Activated naive CD8-positive, alpha-beta T cell treated with anti-CD3 and anti-CD28 coated beads for 36 hours (primary cell): Measurements from ENCODE around the gene SSBP2. TPM values are rescaled to one million over a fixed set of nuclear protein-coding genes. Genes with fewer than 3 reads are reported as not detected.

Experiments used
- DNase-seq: peaks from one replicate; pipeline ENCODE4 v3.0.0; 2021
- H3K27ac Mint-ChIP-seq: one replicate; pipeline ENCODE4 v1.8.0; 2022; ENCODE audit warnings: mild to moderate bottlenecking, moderate library complexity, mixed read lengths
- H3K27me3 Mint-ChIP-seq: one replicate; pipeline ENCODE4 v1.8.0; 2022; ENCODE audit warnings: mild to moderate bottlenecking, mixed read lengths
- H3K36me3 Mint-ChIP-seq: one replicate; pipeline ENCODE4 v1.8.0; 2021; ENCODE audit warnings: mild to moderate bottlenecking, mixed read lengths
- H3K4me1 Mint-ChIP-seq: one replicate; pipeline ENCODE4 v1.8.0; 2021; ENCODE audit warnings: mixed read lengths
- H3K4me3 Mint-ChIP-seq: one replicate; pipeline ENCODE4 v1.8.0; 2022; ENCODE audit warnings: mild to moderate bottlenecking, moderate library complexity, mixed read lengths
- H3K9me3 Mint-ChIP-seq: one replicate; pipeline ENCODE4 v1.8.0; 2022; ENCODE audit warnings: mixed read lengths
- total RNA-seq, 2 experiments: library from RNA; stranded (reverse); gene quantifications; one replicate each; pipeline ENCODE4 v1.2.3, GENCODE V29; 2021

SSBP2 gene
- total RNA-seq, 2 experiments from 2014 or later: 8.3 to 8.9 TPM

- H3K27ac Mint-ChIP-seq: no peak overlapping the region
- no peak for DNase-seq
- H3K4me1 Mint-ChIP-seq: peaks cover 21% of the 10 kb centered on the region
- H3K4me3 Mint-ChIP-seq: no peak overlapping the region
- H3K27me3 Mint-ChIP-seq: no peaks in the 10 kb centered on the region
- peaks cover 4% of the 10 kb centered on the region for H3K36me3 Mint-ChIP-seq
- peaks cover 3% of the 10 kb centered on the region for H3K9me3 Mint-ChIP-seq
These were observed 25.4 kb upstream of the SSBP2 start for GRCh38 chr5:81776258-81776657.

- peaks cover 4% of the 10 kb centered on the region for H3K36me3 Mint-ChIP-seq
- no peak overlapping the region for H3K4me3 Mint-ChIP-seq
- no peak overlapping the region for H3K27ac Mint-ChIP-seq
- H3K27me3 Mint-ChIP-seq: no peaks in the 10 kb centered on the region
- peaks cover 3% of the 10 kb centered on the region for H3K9me3 Mint-ChIP-seq
- no peak for DNase-seq
- peaks cover 15% of the 10 kb centered on the region for H3K4me1 Mint-ChIP-seq
These were observed 23.5 kb upstream of the SSBP2 start for GRCh38 chr5:81774374-81774773.

DNA sequence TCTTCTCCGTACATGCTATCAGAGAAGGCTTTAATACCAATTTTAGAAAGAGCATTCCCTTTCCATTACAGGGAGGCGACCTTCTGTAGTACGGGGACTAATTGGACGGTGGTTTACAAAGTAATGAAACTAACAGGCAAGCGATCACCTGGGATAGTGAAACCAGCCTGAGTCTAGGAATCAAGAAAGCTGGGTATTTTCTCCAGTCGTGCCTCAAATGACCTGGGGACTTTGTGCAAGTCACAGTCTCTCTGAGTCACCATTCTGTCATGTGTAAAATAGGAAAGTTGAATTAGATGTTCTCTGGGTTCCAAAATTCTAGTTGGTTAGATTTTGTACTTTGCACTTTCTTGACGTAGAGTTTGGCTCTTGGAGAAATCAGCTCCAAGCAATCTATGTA is 22.7 kb upstream of the SSBP2 start:
- Mint-ChIP-seq H3K27me3 (no peaks in the 10 kb centered on the region), H3K4me1 (peaks cover 7% of the 10 kb centered on the region), H3K9me3 (peaks cover 3% of the 10 kb centered on the region), H3K4me3 (no peak overlapping the region), H3K27ac (no peak overlapping the region), H3K36me3 (peaks cover 3% of the 10 kb centered on the region)
- DNase-seq: no peak

- no peak for DNase-seq
- Mint-ChIP-seq H3K4me1 (peaks cover 3% of the 10 kb centered on the region), H3K9me3 (peaks cover under 1% of the 10 kb centered on the region), H3K27me3 (no peaks in the 10 kb centered on the region), H3K27ac (no peak overlapping the region), H3K4me3 (no peak overlapping the region), H3K36me3 (no peaks in the 10 kb centered on the region)
These were observed 22.3 kb upstream of the SSBP2 start for GRCh38 chr5:81773161-81773560.

DNA sequence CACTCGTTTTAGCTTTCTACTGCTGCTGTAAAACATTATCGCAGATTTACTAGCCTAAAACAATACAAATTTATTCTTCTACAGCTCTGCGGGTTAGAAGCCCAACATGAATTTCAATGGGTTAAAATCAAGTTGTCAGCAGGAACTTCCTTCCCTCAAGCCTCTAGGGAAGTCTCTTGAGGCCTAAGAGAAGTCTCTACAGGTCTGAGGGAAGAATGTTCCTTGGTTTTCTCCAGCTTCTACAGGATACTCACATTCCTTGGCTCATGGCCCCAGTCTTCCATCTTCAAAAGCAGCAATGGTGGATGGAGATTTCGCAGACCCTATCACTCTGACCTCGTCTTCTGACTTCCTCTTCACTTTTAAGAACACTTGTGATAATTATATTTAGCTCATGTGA is 21.6 kb upstream of the SSBP2 start:
- Mint-ChIP-seq H3K9me3 (no peaks in the 10 kb centered on the region), H3K27ac (no peak overlapping the region), H3K4me3 (no peak overlapping the region), H3K27me3 (no peaks in the 10 kb centered on the region), H3K36me3 (no peaks in the 10 kb centered on the region), H3K4me1 (peaks cover 1% of the 10 kb centered on the region)
- no peak for DNase-seq

DNA sequence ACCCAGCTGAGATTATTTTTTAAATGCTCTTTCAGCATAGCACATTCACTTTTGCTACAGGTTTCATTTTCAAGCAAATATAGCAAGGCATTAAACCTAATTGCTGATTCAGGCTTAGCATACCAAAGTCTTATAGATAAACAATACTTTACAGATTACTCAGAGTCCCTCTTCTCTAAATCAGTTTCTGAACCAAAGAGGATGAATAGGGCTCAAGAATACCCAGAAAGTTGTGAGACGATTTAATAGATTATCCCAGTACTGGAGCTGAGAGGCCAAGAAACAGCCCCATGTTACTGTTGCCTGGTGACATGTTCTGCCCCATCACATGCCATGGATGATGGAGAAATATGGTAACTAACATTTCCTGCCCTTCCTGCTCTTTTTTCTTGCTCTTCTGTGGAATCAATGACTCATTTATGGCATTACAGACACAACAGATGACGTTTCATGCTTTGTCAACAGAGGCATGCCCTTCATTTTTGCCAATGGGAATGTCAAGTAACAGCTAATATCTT is 18.1 kb upstream of the SSBP2 start:
- H3K27ac Mint-ChIP-seq: no peak overlapping the region
- DNase-seq: no peak
- H3K27me3 Mint-ChIP-seq: no peaks in the 10 kb centered on the region
- no peak overlapping the region for H3K4me3 Mint-ChIP-seq
- H3K36me3 Mint-ChIP-seq: no peaks in the 10 kb centered on the region
- H3K9me3 Mint-ChIP-seq: no peaks in the 10 kb centered on the region
- no peaks in the 10 kb centered on the region for H3K4me1 Mint-ChIP-seq

- no peaks in the 10 kb centered on the region for H3K9me3 Mint-ChIP-seq
- DNase-seq: no peak
- H3K27me3 Mint-ChIP-seq: no peaks in the 10 kb centered on the region
- H3K36me3 Mint-ChIP-seq: no peaks in the 10 kb centered on the region
- no peak overlapping the region for H3K4me3 Mint-ChIP-seq
- H3K4me1 Mint-ChIP-seq: no peaks in the 10 kb centered on the region
- H3K27ac Mint-ChIP-seq: no peak overlapping the region
These were observed 17.0 kb upstream of the SSBP2 start for GRCh38 chr5:81767938-81768337.

DNA sequence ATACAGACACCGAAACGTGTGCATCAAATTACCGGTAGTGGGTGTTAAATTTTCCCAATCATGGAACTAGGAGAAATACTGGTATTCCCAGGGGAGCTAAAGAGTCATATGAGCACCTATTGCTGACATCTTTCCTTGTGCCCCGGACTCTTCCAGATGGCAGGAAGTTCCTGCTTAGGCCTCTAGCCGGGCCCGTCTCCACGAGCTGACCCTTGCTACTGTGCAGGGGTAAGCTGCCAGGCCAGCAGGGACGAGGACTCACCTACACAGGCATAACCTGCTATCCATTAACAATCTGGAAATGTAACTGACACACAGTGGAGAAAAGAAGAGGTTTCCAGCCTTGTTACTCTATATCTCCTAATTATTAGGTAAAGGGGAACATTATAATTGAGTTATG is 16.2 kb upstream of the SSBP2 start:
- H3K27me3 Mint-ChIP-seq: no peaks in the 10 kb centered on the region
- H3K9me3 Mint-ChIP-seq: no peaks in the 10 kb centered on the region
- H3K36me3 Mint-ChIP-seq: no peaks in the 10 kb centered on the region
- DNase-seq: no peak
- H3K4me3 Mint-ChIP-seq: no peak overlapping the region
- no peak overlapping the region for H3K27ac Mint-ChIP-seq
- H3K4me1 Mint-ChIP-seq: no peaks in the 10 kb centered on the region

- Mint-ChIP-seq H3K36me3 (no peaks in the 10 kb centered on the region), H3K4me1 (no peaks in the 10 kb centered on the region), H3K9me3 (no peaks in the 10 kb centered on the region), H3K27me3 (no peaks in the 10 kb centered on the region), H3K4me3 (no peak overlapping the region), H3K27ac (no peak overlapping the region)
- no peak for DNase-seq
These were observed 15.7 kb upstream of the SSBP2 start for GRCh38 chr5:81766611-81767010.

- no peaks in the 10 kb centered on the region for H3K9me3 Mint-ChIP-seq
- no peak for DNase-seq
- H3K4me1 Mint-ChIP-seq: peaks cover 4% of the 10 kb centered on the region
- no peak overlapping the region for H3K27ac Mint-ChIP-seq
- no peak overlapping the region for H3K4me3 Mint-ChIP-seq
- no peaks in the 10 kb centered on the region for H3K36me3 Mint-ChIP-seq
- H3K27me3 Mint-ChIP-seq: no peaks in the 10 kb centered on the region
These were observed 12.5 kb upstream of the SSBP2 start for GRCh38 chr5:81763294-81763928.

- H3K4me1 Mint-ChIP-seq: peaks cover 4% of the 10 kb centered on the region
- no peaks in the 10 kb centered on the region for H3K36me3 Mint-ChIP-seq
- H3K27ac Mint-ChIP-seq: no peak overlapping the region
- H3K9me3 Mint-ChIP-seq: no peaks in the 10 kb centered on the region
- no peak overlapping the region for H3K4me3 Mint-ChIP-seq
- H3K27me3 Mint-ChIP-seq: no peaks in the 10 kb centered on the region
- DNase-seq: no peak
These were observed 12.0 kb upstream of the SSBP2 start for GRCh38 chr5:81762853-81763252.

DNA sequence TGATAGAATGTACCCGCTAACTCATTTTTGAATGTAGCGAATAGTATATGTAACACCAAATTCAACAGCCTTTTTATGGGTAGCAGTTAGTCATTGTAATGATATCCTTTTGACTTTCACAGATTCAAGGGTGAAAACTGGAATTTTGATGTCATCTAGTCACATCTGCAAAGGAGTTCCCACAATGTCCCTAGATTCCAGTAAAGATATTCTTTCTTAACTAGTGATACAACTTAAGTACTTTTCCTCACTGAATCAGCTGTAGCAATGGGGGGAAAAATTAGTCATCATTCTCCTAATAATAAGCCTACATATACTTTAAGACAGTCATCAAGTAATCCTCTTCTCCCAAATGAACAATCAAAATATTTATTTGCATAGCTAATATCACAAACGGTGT is 11.5 kb upstream of the SSBP2 start:
- Mint-ChIP-seq H3K4me1 (peaks cover 4% of the 10 kb centered on the region), H3K27me3 (no peaks in the 10 kb centered on the region), H3K9me3 (no peaks in the 10 kb centered on the region), H3K4me3 (no peak overlapping the region), H3K36me3 (no peaks in the 10 kb centered on the region), H3K27ac (no peak overlapping the region)
- no peak for DNase-seq

DNA sequence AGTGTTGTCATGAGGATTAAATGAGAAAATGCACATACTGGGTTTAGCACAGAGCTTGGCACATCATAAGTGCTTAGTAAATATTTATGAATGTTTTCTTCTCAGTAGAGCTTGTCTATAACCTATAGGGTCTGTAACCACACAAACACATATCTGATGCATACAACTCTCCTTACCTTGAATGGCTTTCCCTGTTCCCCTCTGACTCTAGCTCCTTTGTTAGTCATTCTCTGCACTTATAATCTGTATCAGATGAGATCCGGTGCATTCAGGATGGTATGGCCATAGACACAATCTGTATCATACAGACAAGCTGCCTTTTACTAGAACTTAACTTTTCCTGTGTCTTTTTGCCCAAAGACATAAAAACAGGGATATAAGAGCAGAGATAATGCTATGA is 11.1 kb upstream of the SSBP2 start:
- Mint-ChIP-seq H3K4me3 (no peak overlapping the region), H3K36me3 (no peaks in the 10 kb centered on the region), H3K27me3 (no peaks in the 10 kb centered on the region), H3K9me3 (no peaks in the 10 kb centered on the region), H3K4me1 (peaks cover 4% of the 10 kb centered on the region), H3K27ac (no peak overlapping the region)
- no peak for DNase-seq

GRCh38 chr5:81761270-81761669 is 10.4 kb upstream of the SSBP2 start:
- no peaks in the 10 kb centered on the region for H3K9me3 Mint-ChIP-seq
- no peak overlapping the region for H3K27ac Mint-ChIP-seq
- peaks cover 4% of the 10 kb centered on the region for H3K4me1 Mint-ChIP-seq
- H3K4me3 Mint-ChIP-seq: no peak overlapping the region
- no peak for DNase-seq
- H3K27me3 Mint-ChIP-seq: no peaks in the 10 kb centered on the region
- H3K36me3 Mint-ChIP-seq: no peaks in the 10 kb centered on the region

GRCh38 chr5:81760521-81760920 is 9.6 kb upstream of the SSBP2 start:
- H3K36me3 Mint-ChIP-seq: no peaks in the 10 kb centered on the region
- no peak overlapping the region for H3K27ac Mint-ChIP-seq
- peaks cover 4% of the 10 kb centered on the region for H3K4me1 Mint-ChIP-seq
- no peak overlapping the region for H3K4me3 Mint-ChIP-seq
- no peaks in the 10 kb centered on the region for H3K9me3 Mint-ChIP-seq
- H3K27me3 Mint-ChIP-seq: no peaks in the 10 kb centered on the region
- DNase-seq: no peak

DNA sequence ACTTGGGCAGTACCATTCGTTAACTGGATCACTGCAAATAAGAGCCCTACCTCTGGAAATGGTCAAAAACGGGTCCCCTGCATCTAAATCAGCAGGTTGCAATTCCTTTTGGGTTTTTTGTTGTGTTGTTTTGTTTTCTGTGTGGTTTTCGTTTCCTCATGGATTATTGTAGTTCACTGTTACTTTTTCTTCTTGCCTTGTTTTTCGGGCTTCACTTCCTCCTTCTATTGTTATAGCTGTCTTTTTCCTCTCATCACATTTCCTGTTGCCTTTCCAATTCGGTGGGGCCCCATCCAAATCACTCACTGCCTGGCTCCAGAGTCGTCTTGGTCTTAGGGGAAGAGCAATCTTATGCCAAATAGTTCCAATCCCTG is 8.7 kb upstream of the SSBP2 start:
- no peak overlapping the region for H3K4me3 Mint-ChIP-seq
- no peaks in the 10 kb centered on the region for H3K9me3 Mint-ChIP-seq
- DNase-seq: no peak
- no peak overlapping the region for H3K27ac Mint-ChIP-seq
- H3K4me1 Mint-ChIP-seq: peaks cover 4% of the 10 kb centered on the region
- no peaks in the 10 kb centered on the region for H3K36me3 Mint-ChIP-seq
- no peaks in the 10 kb centered on the region for H3K27me3 Mint-ChIP-seq
